ENCODE data around the gene HMX1.

DNA sequence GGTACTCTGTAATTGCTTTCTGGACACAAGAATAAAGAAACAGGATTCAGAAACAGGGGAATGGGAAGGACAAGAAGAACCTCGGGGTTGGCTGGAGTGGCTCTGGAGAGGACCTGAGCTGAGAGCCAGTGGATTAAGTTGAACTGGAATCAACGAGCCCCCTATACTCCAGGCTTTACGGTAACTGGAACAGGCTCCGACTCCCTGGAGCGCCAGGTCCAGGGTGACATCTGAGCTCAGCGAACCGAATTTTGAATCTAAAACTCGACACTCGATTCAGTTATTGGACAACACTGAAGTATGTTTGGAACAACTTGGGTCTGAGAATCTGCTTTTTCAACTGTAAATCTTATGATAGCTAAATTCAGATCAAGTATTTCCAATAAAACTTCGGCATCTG is 23.9 kb downstream of the HMX1 start:
- TF ChIP-seq, protein P1, sequence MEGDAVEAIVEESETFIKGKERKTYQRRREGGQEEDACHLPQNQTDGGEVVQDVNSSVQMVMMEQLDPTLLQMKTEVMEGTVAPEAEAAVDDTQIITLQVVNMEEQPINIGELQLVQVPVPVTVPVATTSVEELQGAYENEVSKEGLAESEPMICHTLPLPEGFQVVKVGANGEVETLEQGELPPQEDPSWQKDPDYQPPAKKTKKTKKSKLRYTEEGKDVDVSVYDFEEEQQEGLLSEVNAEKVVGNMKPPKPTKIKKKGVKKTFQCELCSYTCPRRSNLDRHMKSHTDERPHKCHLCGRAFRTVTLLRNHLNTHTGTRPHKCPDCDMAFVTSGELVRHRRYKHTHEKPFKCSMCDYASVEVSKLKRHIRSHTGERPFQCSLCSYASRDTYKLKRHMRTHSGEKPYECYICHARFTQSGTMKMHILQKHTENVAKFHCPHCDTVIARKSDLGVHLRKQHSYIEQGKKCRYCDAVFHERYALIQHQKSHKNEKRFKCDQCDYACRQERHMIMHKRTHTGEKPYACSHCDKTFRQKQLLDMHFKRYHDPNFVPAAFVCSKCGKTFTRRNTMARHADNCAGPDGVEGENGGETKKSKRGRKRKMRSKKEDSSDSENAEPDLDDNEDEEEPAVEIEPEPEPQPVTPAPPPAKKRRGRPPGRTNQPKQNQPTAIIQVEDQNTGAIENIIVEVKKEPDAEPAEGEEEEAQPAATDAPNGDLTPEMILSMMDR (IDR thresholded peaks at IDR 0.05 in 2 of 3, conservative IDR thresholded peaks at IDR 0.05 in 1 of 3; ENCODE audit: control insufficient read depth in 2 of 3, extremely low read depth in 1 of 3, insufficient read depth in 1 of 3, low read depth in 3 of 3, low read length in 3 of 3), result no peak
- TF ChIP-seq RFX5 (IDR thresholded peaks at IDR 0.05; ENCODE audit: low read depth, low read length) (no peak), CBFB (IDR thresholded peaks at IDR 0.05; ENCODE audit: low read depth) (no peak), POLR2A (IDR thresholded peaks at IDR 0.05; ENCODE audit: low read depth, low read length) (no peak), EP300 (IDR thresholded peaks at IDR 0.05; ENCODE audit: borderline replicate concordance in 1 of 2, control insufficient read depth in 1 of 2, low read depth in 2 of 2, low read length in 2 of 2) (no peak), POLR2AphosphoS5 (IDR thresholded peaks at IDR 0.05; ENCODE audit: low read length) (no peak)
